Activated T-cell treated with anti-CD3 and anti-CD28 coated beads, Interleukin-2, amount 50 U/mL, for 4 hours (primary cell): ENCODE measurements around the gene CNNM4. TPM values are rescaled to one million over a fixed set of nuclear protein-coding genes. Genes with fewer than 3 reads are reported as not detected.

Experiments
- ATAC-seq, 2 donors: fragments of 200-7000 bp; cut with Tn5 transposase; one replicate each; pipeline ENCODE4 v1.10.0; 2021
- DNase-seq: peaks from one replicate; pipeline ENCODE4 v3.0.0-alpha.2; 2020
- H3K27me3 Mint-ChIP-seq: one replicate; pipeline ENCODE4 v1.8.0; 2021; ENCODE audit warnings: low read depth, mixed read lengths
- H3K36me3 Mint-ChIP-seq: one replicate; pipeline ENCODE4 v1.8.0; 2022; ENCODE audit warnings: mixed read lengths; ENCODE audit not compliant: insufficient read depth
- H3K4me1 Mint-ChIP-seq: one replicate; pipeline ENCODE4 v1.8.0; 2021; ENCODE audit warnings: low read depth, mixed read lengths
- H3K4me3 Mint-ChIP-seq: one replicate; pipeline ENCODE4 v1.8.0; 2021; ENCODE audit warnings: mild to moderate bottlenecking, moderate library complexity, mixed read lengths
- H3K9me3 Mint-ChIP-seq: one replicate; pipeline ENCODE4 v1.8.0; 2021; ENCODE audit warnings: mixed read lengths
- total RNA-seq, 3 donors: library from RNA; stranded (reverse); gene quantifications; one replicate each; pipeline ENCODE4 v1.2.1, GENCODE V29; 2021

CNNM4 gene
- total RNA-seq, 3 donors from 2014 or later, result 6.3 to 6.9 (median 6.4) TPM

GRCh38 chr2:96747061-96747617 is 13.6 kb upstream of the CNNM4 start:
- no peaks in the 10 kb centered on the region for H3K4me1 Mint-ChIP-seq
- peak in 1 of 2 donors; percentile 35 for ATAC-seq
- no peaks in the 10 kb centered on the region for H3K27me3 Mint-ChIP-seq

GRCh38 chr2:96751800-96752199 is 8.9 kb upstream of the CNNM4 start:
- ATAC-seq, result no peak
- Mint-ChIP-seq H3K4me1 (no peaks in the 10 kb centered on the region), H3K9me3 (no peaks in the 10 kb centered on the region), H3K27me3 (no peaks in the 10 kb centered on the region), H3K36me3 (no peaks in the 10 kb centered on the region), H3K4me3 (no peak overlapping the region)
- no peak for DNase-seq

More at GRCh38 chr2:96747061-96747617, 13.6 kb upstream of the CNNM4 start:
- Mint-ChIP-seq H3K9me3 (no peaks in the 10 kb centered on the region), H3K4me3 (no peak overlapping the region), H3K36me3 (no peaks in the 10 kb centered on the region)
- DNase-seq, result no peak

DNA sequence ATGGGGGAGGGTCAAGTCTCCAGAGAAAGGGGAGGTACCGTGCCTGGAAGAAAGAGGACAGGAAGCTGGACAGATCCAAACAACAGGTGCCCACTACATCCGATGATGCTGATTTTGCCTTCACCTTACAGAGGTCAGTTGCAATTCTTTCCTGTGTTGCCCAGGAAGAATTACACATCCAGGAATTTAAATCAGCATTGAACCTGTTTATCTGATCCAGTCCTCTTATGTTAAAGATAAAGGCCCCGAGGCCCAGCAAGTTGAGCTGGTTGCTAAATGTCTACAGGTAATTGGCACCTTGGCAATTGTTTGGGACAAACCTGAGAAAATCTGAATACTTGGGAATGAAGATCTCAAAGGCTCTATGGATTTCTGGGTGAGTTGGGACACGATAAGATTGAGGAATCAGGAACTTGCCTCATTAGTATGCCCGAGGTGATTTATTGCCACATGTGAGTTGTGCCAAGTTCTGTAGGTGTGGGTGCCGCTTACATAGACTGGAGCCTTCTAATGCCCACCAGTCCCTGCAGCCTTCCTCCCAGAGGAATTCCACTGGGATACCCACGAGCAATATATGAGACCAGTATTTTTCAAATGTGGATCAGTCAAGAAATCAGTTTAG is 6.9 kb upstream of the CNNM4 start:
- H3K4me3 Mint-ChIP-seq, result no peak overlapping the region
- H3K36me3 Mint-ChIP-seq, result no peaks in the 10 kb centered on the region
- H3K27me3 Mint-ChIP-seq, result no peaks in the 10 kb centered on the region
- no peak for ATAC-seq
- no peaks in the 10 kb centered on the region for H3K9me3 Mint-ChIP-seq
- H3K4me1 Mint-ChIP-seq, result no peaks in the 10 kb centered on the region
- no peak for DNase-seq

DNA sequence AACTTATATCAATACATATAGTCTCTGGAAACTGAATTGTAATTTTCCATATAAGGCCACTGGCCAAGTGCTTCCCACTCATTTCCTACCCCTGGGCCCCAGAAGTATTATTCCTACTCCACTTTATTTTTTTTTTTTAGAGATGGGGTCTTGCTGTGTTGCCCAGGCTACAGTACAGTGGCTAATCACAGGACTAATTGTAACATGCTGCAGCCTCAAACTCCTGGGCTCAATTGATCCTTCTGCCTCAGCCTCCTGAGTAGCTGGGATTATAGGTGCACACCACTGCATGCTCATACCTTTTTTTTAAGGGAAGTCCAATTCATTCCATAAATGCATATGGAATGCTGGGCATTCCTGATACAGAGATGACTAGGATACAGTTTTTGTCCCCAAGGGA is 6.4 kb upstream of the CNNM4 start:
- Mint-ChIP-seq H3K4me1 (peaks cover 2% of the 10 kb centered on the region), H3K4me3 (no peak overlapping the region), H3K36me3 (no peaks in the 10 kb centered on the region), H3K27me3 (no peaks in the 10 kb centered on the region), H3K9me3 (no peaks in the 10 kb centered on the region)
- DNase-seq (no peak), ATAC-seq (no peak)

- H3K27me3 Mint-ChIP-seq, result no peaks in the 10 kb centered on the region
- no peak for DNase-seq
- H3K4me1 Mint-ChIP-seq, result peaks cover 22% of the 10 kb centered on the region
- ATAC-seq, result no peak
- H3K9me3 Mint-ChIP-seq, result no peaks in the 10 kb centered on the region
- H3K4me3 Mint-ChIP-seq, result no peak overlapping the region
- no peaks in the 10 kb centered on the region for H3K36me3 Mint-ChIP-seq
Observed at GRCh38 chr2:96756788-96757476, 3.8 kb upstream of the CNNM4 start.

GRCh38 chr2:96757477-96757860 is 3.2 kb upstream of the CNNM4 start:
- Mint-ChIP-seq H3K4me1 (peaks cover 28% of the 10 kb centered on the region), H3K9me3 (no peaks in the 10 kb centered on the region), H3K4me3 (no peak overlapping the region), H3K27me3 (no peaks in the 10 kb centered on the region), H3K36me3 (no peaks in the 10 kb centered on the region)
- DNase-seq, result no peak
- ATAC-seq, result no peak

DNA sequence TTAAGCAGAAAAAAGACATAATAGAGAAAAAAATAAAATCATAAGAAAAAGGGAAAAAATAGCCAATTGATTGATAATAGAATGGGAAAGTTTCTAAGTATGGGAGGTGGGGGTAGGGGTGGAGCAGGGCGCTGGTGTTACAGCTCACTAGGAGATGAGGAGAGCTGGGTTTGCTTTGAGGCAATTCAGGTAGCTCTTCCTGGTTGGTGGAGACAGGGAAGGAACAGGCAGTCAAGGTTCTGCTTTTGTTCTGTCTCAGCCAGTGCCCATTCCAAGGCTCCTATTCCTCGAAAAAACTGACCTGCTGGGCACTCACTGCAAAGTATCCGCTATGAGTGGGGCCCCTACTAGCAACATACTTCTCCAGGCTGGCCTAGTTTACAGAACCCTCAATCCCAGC is 1.7 kb upstream of the CNNM4 start:
- H3K9me3 Mint-ChIP-seq, result no peaks in the 10 kb centered on the region
- ATAC-seq (no peak), DNase-seq (no peak)
- H3K4me3 Mint-ChIP-seq, result no peak overlapping the region
- peaks cover 41% of the 10 kb centered on the region for H3K4me1 Mint-ChIP-seq
- H3K27me3 Mint-ChIP-seq, result no peaks in the 10 kb centered on the region
- no peaks in the 10 kb centered on the region for H3K36me3 Mint-ChIP-seq

- Mint-ChIP-seq H3K4me3 (peak overlapping the region; percentile 84), H3K9me3 (no peaks in the 10 kb centered on the region), H3K36me3 (no peaks in the 10 kb centered on the region), H3K4me1 (peaks cover 47% of the 10 kb centered on the region), H3K27me3 (no peaks in the 10 kb centered on the region)
- DNase-seq (no peak), ATAC-seq (no peak)
Observed at GRCh38 chr2:96759548-96759947, 1.2 kb upstream of the CNNM4 start.

DNA sequence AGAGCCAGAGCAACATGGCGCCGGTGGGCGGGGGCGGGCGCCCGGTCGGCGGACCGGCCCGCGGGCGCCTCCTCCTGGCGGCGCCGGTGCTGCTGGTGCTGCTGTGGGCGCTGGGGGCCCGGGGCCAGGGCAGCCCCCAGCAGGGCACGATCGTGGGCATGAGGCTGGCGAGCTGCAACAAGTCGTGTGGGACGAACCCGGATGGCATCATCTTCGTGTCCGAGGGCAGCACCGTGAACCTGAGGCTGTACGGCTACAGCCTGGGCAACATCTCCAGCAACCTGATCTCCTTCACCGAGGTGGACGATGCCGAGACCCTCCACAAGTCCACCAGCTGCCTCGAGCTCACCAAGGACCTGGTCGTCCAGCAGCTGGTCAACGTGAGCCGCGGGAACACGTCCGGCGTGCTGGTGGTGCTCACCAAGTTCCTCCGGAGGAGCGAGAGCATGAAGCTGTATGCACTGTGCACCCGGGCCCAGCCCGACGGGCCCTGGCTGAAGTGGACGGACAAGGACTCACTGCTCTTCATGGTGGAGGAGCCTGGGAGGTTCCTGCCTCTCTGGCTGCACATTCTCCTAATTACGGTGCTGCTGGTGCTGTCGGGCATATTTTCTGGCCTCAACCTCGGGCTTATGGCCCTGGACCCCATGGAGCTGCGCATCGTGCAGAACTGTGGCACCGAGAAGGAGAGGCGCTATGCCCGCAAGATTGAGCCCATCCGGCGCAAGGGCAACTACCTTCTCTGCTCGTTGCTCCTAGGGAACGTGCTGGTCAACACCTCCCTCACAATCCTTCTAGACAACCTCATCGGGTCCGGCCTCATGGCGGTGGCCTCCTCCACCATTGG is 507 bp downstream of the CNNM4 start:
- Mint-ChIP-seq H3K27me3 (no peaks in the 10 kb centered on the region), H3K9me3 (no peaks in the 10 kb centered on the region), H3K4me3 (peak overlapping the region; percentile 65), H3K4me1 (peaks cover 47% of the 10 kb centered on the region), H3K36me3 (no peaks in the 10 kb centered on the region)
- ATAC-seq, result peak; percentile 75 to 78
- DNase-seq, result peak; percentile 67

DNA sequence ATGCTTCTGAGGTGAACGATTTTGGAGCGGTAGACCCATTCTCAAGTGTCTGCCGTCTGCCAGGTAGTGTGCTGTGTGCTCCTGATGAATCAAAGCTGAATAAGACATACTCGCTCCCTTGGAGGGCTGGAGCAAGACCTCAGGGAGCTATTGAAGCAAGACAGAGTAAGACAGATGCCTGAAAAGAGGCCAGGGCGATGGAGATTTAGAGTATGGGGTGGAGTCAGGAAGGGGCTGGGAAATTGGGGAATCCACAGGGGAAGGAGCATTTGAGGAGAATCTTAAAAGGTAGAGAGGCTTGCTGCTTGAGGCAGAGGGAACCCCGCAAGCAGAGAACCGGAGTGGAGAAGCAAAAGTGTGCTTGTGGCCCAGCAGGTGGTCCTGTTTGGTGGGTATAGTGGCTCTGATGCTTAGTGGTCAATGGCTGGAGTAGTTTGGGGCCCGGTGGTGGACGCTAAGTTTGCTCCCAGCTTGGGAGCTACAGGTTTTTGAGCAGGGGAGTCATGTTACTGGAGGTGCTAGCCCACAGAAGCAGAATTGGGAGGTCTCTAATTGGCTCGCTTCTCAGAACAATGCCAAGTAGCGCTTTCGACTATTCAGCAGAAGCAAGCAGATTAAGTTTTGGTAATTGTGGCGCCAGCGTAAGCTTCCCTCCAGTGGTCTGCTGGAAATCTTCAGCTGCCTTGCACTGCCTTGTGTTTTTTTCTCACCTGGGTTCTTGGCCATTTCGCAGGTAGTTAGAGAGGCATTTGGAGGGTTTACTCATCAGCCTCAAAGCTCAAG is 2.0 kb downstream of the CNNM4 start:
- Mint-ChIP-seq H3K4me3 (peak overlapping the region; percentile 65), H3K36me3 (peaks cover 3% of the 10 kb centered on the region), H3K9me3 (no peaks in the 10 kb centered on the region), H3K4me1 (peaks cover 56% of the 10 kb centered on the region), H3K27me3 (no peaks in the 10 kb centered on the region)
- no peak for DNase-seq
- ATAC-seq, result no peak

GRCh38 chr2:96763511-96764252 is 3.0 kb downstream of the CNNM4 start:
- Mint-ChIP-seq H3K27me3 (no peaks in the 10 kb centered on the region), H3K4me1 (peaks cover 59% of the 10 kb centered on the region), H3K36me3 (peaks cover 8% of the 10 kb centered on the region), H3K9me3 (no peaks in the 10 kb centered on the region), H3K4me3 (peak overlapping the region; percentile 65)
- ATAC-seq (no peak), DNase-seq (no peak)

GRCh38 chr2:96764253-96764637 is 3.5 kb downstream of the CNNM4 start:
- peaks cover 58% of the 10 kb centered on the region for H3K4me1 Mint-ChIP-seq
- peak overlapping the region; percentile 42 for H3K4me3 Mint-ChIP-seq
- H3K36me3 Mint-ChIP-seq, result peaks cover 8% of the 10 kb centered on the region
- H3K27me3 Mint-ChIP-seq, result no peaks in the 10 kb centered on the region
- H3K9me3 Mint-ChIP-seq, result no peaks in the 10 kb centered on the region
- DNase-seq (no peak), ATAC-seq (no peak)

- peaks cover 8% of the 10 kb centered on the region for H3K36me3 Mint-ChIP-seq
- DNase-seq (no peak), ATAC-seq (no peak)
- no peaks in the 10 kb centered on the region for H3K9me3 Mint-ChIP-seq
- H3K4me1 Mint-ChIP-seq, result peaks cover 37% of the 10 kb centered on the region
- H3K4me3 Mint-ChIP-seq, result no peak overlapping the region
- H3K27me3 Mint-ChIP-seq, result no peaks in the 10 kb centered on the region
Observed at GRCh38 chr2:96767135-96767871, 6.6 kb downstream of the CNNM4 start.
